Endothelial cell (in vitro differentiated cells): ENCODE measurements around the gene CEP128. TPM values are rescaled to one million over a fixed set of nuclear protein-coding genes. Genes with fewer than 3 reads are reported as not detected.

Experiments
- DNase-seq: peaks from one replicate; pipeline ENCODE4 v3.0.0; 2021; ENCODE audit warnings: low spot score
- H3K27ac Mint-ChIP-seq: one replicate; pipeline ENCODE4 v1.8.0; 2021; ENCODE audit warnings: mixed read lengths, inconsistent platforms; ENCODE audit not compliant: unreplicated experiment
- H3K27me3 Mint-ChIP-seq: one replicate; pipeline ENCODE4 v1.8.0; 2021; ENCODE audit warnings: mild to moderate bottlenecking, moderate library complexity, mixed read lengths, inconsistent platforms; ENCODE audit not compliant: unreplicated experiment
- H3K36me3 Mint-ChIP-seq: one replicate; pipeline ENCODE4 v1.8.0; 2021; ENCODE audit warnings: mild to moderate bottlenecking, low read depth, mixed read lengths, inconsistent platforms; ENCODE audit not compliant: unreplicated experiment
- H3K4me1 Mint-ChIP-seq: one replicate; pipeline ENCODE4 v1.8.0; 2021; ENCODE audit warnings: mild to moderate bottlenecking, mixed read lengths, inconsistent platforms; ENCODE audit not compliant: unreplicated experiment
- H3K4me3 Mint-ChIP-seq: one replicate; pipeline ENCODE4 v1.8.0; 2021; ENCODE audit warnings: mild to moderate bottlenecking, mixed read lengths, inconsistent platforms; ENCODE audit not compliant: unreplicated experiment
- H3K9me3 Mint-ChIP-seq: one replicate; pipeline ENCODE4 v1.8.0; 2021; ENCODE audit warnings: mixed read lengths, inconsistent platforms; ENCODE audit not compliant: unreplicated experiment
- total RNA-seq: library from RNA; stranded (reverse); fragmentation: NEBNext Ultra II Directional; extraction: Animal tissue kit (Norgen Biotek cat#: 25700); gene quantifications from one replicate; pipeline ENCODE4 v1.2.1, GENCODE V29; 2021; ENCODE audit not compliant: unreplicated experiment
- TF ChIP-seq, protein P1 (sequence below): fragments of 200-600 bp; sonication (generic); IDR thresholded peaks from one replicate; pipeline ENCODE4 v1.5.0; 2021; ENCODE audit warnings: antibody characterized with exemption; ENCODE audit not compliant: unreplicated experiment

The CEP128 gene
- total RNA-seq, 1 donor from 2014 or later = 10.4 TPM

DNA sequence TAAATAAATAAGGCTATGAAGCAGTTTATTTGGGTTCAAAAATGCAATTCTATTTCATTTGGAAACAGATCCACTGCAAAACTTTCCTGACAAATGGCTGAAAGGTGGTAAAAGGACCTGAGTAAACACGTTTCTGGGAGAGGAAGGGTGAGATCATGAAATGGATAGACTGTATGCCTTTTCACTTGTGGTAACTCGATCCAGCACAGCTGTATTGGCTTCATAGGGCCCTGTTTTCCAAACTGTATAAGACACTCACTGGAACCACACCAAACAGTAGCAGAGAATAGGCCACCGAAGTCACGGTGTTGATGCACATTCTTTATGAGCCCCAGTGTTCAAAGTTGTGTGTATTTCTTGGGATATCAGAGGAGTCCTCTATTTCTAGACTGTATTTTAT lies 405.1 kb downstream of the CEP128 start:
- Mint-ChIP-seq H3K4me3 (no peak overlapping the region), H3K9me3 (no peaks in the 10 kb centered on the region), H3K27ac (no peak overlapping the region), H3K27me3 (no peaks in the 10 kb centered on the region), H3K36me3 (peaks cover 8% of the 10 kb centered on the region), H3K4me1 (no peaks in the 10 kb centered on the region)
- TF ChIP-seq, protein P1, sequence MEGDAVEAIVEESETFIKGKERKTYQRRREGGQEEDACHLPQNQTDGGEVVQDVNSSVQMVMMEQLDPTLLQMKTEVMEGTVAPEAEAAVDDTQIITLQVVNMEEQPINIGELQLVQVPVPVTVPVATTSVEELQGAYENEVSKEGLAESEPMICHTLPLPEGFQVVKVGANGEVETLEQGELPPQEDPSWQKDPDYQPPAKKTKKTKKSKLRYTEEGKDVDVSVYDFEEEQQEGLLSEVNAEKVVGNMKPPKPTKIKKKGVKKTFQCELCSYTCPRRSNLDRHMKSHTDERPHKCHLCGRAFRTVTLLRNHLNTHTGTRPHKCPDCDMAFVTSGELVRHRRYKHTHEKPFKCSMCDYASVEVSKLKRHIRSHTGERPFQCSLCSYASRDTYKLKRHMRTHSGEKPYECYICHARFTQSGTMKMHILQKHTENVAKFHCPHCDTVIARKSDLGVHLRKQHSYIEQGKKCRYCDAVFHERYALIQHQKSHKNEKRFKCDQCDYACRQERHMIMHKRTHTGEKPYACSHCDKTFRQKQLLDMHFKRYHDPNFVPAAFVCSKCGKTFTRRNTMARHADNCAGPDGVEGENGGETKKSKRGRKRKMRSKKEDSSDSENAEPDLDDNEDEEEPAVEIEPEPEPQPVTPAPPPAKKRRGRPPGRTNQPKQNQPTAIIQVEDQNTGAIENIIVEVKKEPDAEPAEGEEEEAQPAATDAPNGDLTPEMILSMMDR = no peak
- DNase-seq = no peak

DNA sequence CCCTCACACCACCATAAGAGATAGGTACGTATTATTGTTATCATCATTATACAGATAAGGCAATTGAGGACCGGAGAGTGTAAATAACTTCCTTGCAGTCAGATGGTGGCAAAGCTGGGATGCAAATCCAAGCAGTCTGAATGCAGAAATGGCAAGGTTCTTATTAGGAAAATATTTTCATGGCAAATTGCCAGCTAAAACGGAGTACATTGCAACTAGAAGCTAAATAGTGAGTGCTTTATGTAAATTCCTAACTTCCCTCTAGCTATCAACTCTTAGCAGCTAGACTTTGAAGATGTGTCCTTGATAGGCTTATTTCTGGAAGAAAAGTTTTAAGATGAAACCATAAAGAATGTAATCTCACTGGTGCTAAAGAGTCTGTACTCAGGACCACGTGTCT lies 406.4 kb downstream of the CEP128 start:
- TF ChIP-seq, protein P1 = no peak
- Mint-ChIP-seq H3K4me1 (no peaks in the 10 kb centered on the region), H3K4me3 (no peak overlapping the region), H3K36me3 (peaks cover 5% of the 10 kb centered on the region), H3K9me3 (no peaks in the 10 kb centered on the region), H3K27ac (no peak overlapping the region), H3K27me3 (no peaks in the 10 kb centered on the region)
- no peak for DNase-seq

DNA sequence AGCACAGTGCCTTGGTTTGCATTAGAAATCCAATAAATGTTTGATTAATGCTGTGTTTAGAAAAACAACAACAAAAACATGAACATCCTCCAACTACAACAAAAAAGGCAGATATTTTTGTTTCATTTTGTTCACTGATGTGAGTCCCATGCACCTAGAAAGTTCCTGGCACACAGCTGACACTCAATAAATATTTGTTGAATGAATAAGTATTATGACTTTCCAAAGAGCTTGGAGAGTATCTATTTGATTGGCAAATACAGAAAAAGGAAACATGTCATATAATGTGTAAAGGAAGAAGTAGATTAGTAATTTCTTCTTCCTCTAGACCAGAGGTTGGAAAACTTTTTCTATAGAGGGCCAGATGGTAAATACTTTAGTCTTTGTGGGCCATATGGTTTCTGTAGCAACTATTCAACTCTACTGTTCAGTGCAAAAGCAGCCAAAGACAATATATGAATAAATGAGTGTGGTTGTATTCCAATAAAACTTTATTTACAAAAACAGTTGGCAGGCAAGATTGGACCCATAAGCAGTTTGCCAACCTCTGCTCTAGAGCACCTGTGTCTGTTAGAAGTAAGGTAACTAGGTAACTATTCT lies 417.9 kb downstream of the CEP128 start:
- H3K27me3 Mint-ChIP-seq = no peaks in the 10 kb centered on the region
- DNase-seq = no peak

DNA sequence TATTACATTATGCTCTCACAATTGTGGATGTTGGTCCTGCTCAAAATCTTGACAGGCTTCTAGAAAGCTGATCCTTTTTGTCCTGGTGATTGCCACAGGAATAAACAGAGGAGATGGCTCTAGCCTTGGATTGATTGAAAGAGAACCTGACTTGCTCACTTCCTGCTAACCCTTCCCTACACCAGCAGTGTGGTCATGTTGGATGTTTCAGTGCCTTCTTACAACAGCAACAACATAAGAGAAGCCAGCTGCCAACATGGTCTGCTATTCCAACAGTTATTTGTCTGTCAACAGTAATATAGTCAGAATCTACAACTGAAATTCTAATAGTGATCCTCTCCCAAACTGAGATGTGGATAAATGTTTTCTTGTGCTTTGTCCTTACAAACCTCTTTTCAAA lies 418.6 kb downstream of the CEP128 start:
- no peaks in the 10 kb centered on the region for H3K9me3 Mint-ChIP-seq
- no peak overlapping the region for H3K4me3 Mint-ChIP-seq
- H3K27me3 Mint-ChIP-seq = no peaks in the 10 kb centered on the region
- peaks cover 2% of the 10 kb centered on the region for H3K4me1 Mint-ChIP-seq
- no peak for DNase-seq
- no peak overlapping the region for H3K27ac Mint-ChIP-seq
- H3K36me3 Mint-ChIP-seq = no peaks in the 10 kb centered on the region
- TF ChIP-seq, protein P1 = no peak

More for the DNA sequence above, 417.9 kb downstream of the CEP128 start:
- H3K4me3 Mint-ChIP-seq = no peak overlapping the region
- no peak overlapping the region for H3K27ac Mint-ChIP-seq
- H3K36me3 Mint-ChIP-seq = no peaks in the 10 kb centered on the region
- peaks cover 2% of the 10 kb centered on the region for H3K4me1 Mint-ChIP-seq
- no peaks in the 10 kb centered on the region for H3K9me3 Mint-ChIP-seq
- TF ChIP-seq, protein P1 = no peak

DNA sequence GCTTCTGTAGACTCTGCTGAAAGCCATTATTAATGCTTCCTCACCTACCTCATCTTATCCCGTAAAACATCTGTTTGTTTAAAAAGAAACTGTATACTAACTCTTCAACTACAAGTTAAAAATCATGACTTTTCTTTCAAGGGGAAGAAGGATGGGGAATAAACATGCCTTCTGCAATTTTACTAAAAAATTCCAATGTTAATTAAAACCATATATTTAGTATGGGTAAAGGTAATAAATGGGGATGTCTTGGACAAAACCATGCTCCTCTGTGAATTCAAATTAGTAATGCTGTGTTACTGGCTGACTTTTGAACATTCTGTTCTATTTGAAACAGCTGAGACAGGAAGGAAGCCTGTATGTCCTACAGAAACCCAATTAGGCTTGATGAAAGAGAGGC lies 419.1 kb downstream of the CEP128 start:
- Mint-ChIP-seq H3K27me3 (no peaks in the 10 kb centered on the region), H3K4me1 (peaks cover 2% of the 10 kb centered on the region), H3K36me3 (no peaks in the 10 kb centered on the region), H3K4me3 (no peak overlapping the region), H3K9me3 (no peaks in the 10 kb centered on the region), H3K27ac (no peak overlapping the region)
- TF ChIP-seq, protein P1 = no peak
- DNase-seq = no peak
